GM21423 (cell line): Measurements from ENCODE around the gene C11orf68.
A peak's percentile ranks its signal among the peaks of the same experiment; 100 is the strongest.

Experiments
- ATAC-seq: cut with Tn5 transposase; IDR thresholded peaks from one replicate; pipeline ENCODE4 v1.9.1; 2021; ENCODE audit warnings: mild to moderate bottlenecking, moderate library complexity; ENCODE audit not compliant: unreplicated experiment

Gene C11orf68

GRCh38 chr11:65944767-65945166 lies 25.9 kb upstream of the C11orf68 start:
- ATAC-seq = no peak

GRCh38 chr11:65944191-65944590 lies 25.3 kb upstream of the C11orf68 start:
- ATAC-seq = no peak

- no peak for ATAC-seq
These were observed 23.7 kb upstream of the C11orf68 start for GRCh38 chr11:65942531-65942930.

- ATAC-seq = no peak
These were observed 23.0 kb upstream of the C11orf68 start for GRCh38 chr11:65941720-65942310.

- no peak for ATAC-seq
These were observed 18.9 kb upstream of the C11orf68 start for GRCh38 chr11:65937766-65938165.

GRCh38 chr11:65934014-65934413 lies 15.2 kb upstream of the C11orf68 start:
- no peak for ATAC-seq

- no peak for ATAC-seq
These were observed 13.7 kb upstream of the C11orf68 start for GRCh38 chr11:65932558-65932919.

- no peak for ATAC-seq
These were observed 13.1 kb upstream of the C11orf68 start for GRCh38 chr11:65931773-65932557.

GRCh38 chr11:65928667-65929066 lies 9.8 kb upstream of the C11orf68 start:
- ATAC-seq = no peak

- peak; percentile 83 for ATAC-seq
These were observed 9.1 kb upstream of the C11orf68 start for GRCh38 chr11:65927904-65928397.

GRCh38 chr11:65925397-65925796 lies 6.5 kb upstream of the C11orf68 start:
- ATAC-seq = no peak

- ATAC-seq = no peak
These were observed 3.7 kb upstream of the C11orf68 start for GRCh38 chr11:65922565-65922964.

GRCh38 chr11:65921876-65922275 lies 3.0 kb upstream of the C11orf68 start:
- ATAC-seq = no peak

GRCh38 chr11:65921033-65921555 lies 2.2 kb upstream of the C11orf68 start:
- no peak for ATAC-seq

GRCh38 chr11:65920372-65920802 lies 1.5 kb upstream of the C11orf68 start:
- no peak for ATAC-seq

GRCh38 chr11:65919573-65920371 lies 910 bp upstream of the C11orf68 start:
- peak; percentile 40 for ATAC-seq

GRCh38 chr11:65919141-65919572 lies 295 bp upstream of the C11orf68 start, which contains the start of gene DRAP1:
TSS of gene DRAP1 (plus strand) at chr11:65919426. CDS start at chr11:65919502, 76 bp downstream.
- peak; percentile 87 for ATAC-seq

- ATAC-seq = no peak
These were observed 1.2 kb downstream of the C11orf68 start for GRCh38 chr11:65917434-65918210.

GRCh38 chr11:65917077-65917433 lies 1.8 kb downstream of the C11orf68 start:
- ATAC-seq = no peak

- no peak for ATAC-seq
These were observed 2.5 kb downstream of the C11orf68 start for GRCh38 chr11:65916391-65916790.
